A549 (cell line): ENCODE measurements around the gene PLD6. TPM values are rescaled to one million over a fixed set of nuclear protein-coding genes. Genes with fewer than 3 reads are reported as not detected.

Source experiments
- ATAC-seq, 2 experiments: fragments of 200-7000 bp in 1 of 2; fragments of >200 bp in 1 of 2; cut with Nextera tagmentation in 1 of 2; cut with Tn5 transposase in 1 of 2; 3 replicates each; pipeline versions ENCODE4 v1.8.0 to v1.9.1; 2018 to 2020; ENCODE audit warnings: mild to moderate bottlenecking in 1 of 2, moderate library complexity in 1 of 2
- CTCF ChIA-PET: fragments of 300-600 bp; sonication (Branson Sonifier 250); formaldehyde crosslinking; extraction: SDS; loops from one replicate; lab custom pipeline; 2021; ENCODE audit warnings: antibody characterized with exemption, inconsistent platforms; lab: Yijun Ruan, JAX
- POLR2A ChIA-PET: fragments of 350-600 bp; formaldehyde crosslinking; extraction: SDS; loops from one replicate; lab custom pipeline; 2021; ENCODE audit warnings: antibody characterized with exemption, inconsistent platforms; lab: Yijun Ruan, JAX
- DNase-seq, 2 experiments: peaks; one replicate each; pipeline versions ENCODE4 v3.0.0 to v3.0.0-alpha.2; 2011 to 2016; ENCODE audit warnings: low read depth in 1 of 2, low spot score in 1 of 2
- FAIRE-seq: peaks from 2 replicates; lab custom pipeline; 2011; peaks lifted over from hg19 to GRCh38; lab: Jason Lieb, UNC
- H3K27ac ChIP-seq, 2 experiments: fragments of >200 bp; sonication (Bioruptor Twin); formaldehyde crosslinking; 3 replicates each; pipeline ENCODE4 v1.5.1; 2016 to 2017
- H3K4me1 ChIP-seq: fragments of >200 bp; sonication (Bioruptor Twin); formaldehyde crosslinking; 3 replicates; pipeline ENCODE4 v1.6.1; 2016
- H3K4me2 ChIP-seq: fragments of >200 bp; sonication (Bioruptor Twin); formaldehyde crosslinking; 3 replicates; pipeline ENCODE4 v1.6.1; 2016
- H3K4me3 ChIP-seq: fragments of >200 bp; sonication (Bioruptor Twin); formaldehyde crosslinking; 3 replicates; pipeline ENCODE4 v1.5.1; 2016
- H3K9me3 ChIP-seq: fragments of >200 bp; sonication (Bioruptor Twin); formaldehyde crosslinking; 3 replicates; pipeline ENCODE4 v1.6.1; 2016
- CEBPB ChIP-seq, 2 experiments: fragments of >200 bp in 1 of 2; sonication (Bioruptor Twin) in 1 of 2; formaldehyde crosslinking in 1 of 2; IDR thresholded peaks; 2 replicates each; pipeline ENCODE4 v1.6.1; 2012 to 2016
- FOXS1 ChIP-seq: fragments of 250-450 bp; sonication (Bioruptor Pico); IDR thresholded peaks from 2 replicates; pipeline ENCODE4 v1.5.0; 2020; ENCODE audit warnings: mild to moderate bottlenecking, moderate library complexity
- HDAC2 ChIP-seq: fragments of 200-600 bp; sonication (generic); IDR thresholded peaks from 2 replicates; pipeline ENCODE4 v1.6.1; 2016
- HEYL ChIP-seq: fragments of 250-450 bp; sonication (Bioruptor Pico); IDR thresholded peaks from 2 replicates; pipeline ENCODE4 v1.8.0; 2021; ENCODE audit warnings: mild to moderate bottlenecking, moderate library complexity
- HOXA7 ChIP-seq: fragments of 250-450 bp; sonication (Bioruptor Pico); IDR thresholded peaks from 2 replicates; pipeline ENCODE4 v1.5.0; 2020; ENCODE audit warnings: mild to moderate bottlenecking, moderate library complexity
- HOXB13 ChIP-seq: fragments of 250-450 bp; sonication (Bioruptor Pico); IDR thresholded peaks from 2 replicates; pipeline ENCODE4 v1.5.0; 2020; ENCODE audit warnings: low read depth, mild to moderate bottlenecking, moderate library complexity
- HOXB5 ChIP-seq: fragments of 250-450 bp; sonication (Bioruptor Pico); IDR thresholded peaks from 2 replicates; pipeline ENCODE4 v1.5.0; 2020; ENCODE audit warnings: mild to moderate bottlenecking, moderate library complexity
- JUN ChIP-seq, 2 experiments: fragments of >200 bp; sonication (Bioruptor Twin); formaldehyde crosslinking; IDR thresholded peaks; 2 replicates in 1 of 2; 3 replicates in 1 of 2; pipeline ENCODE4 v1.6.1; 2016 to 2017
- JUNB ChIP-seq: fragments of >200 bp; sonication (Bioruptor Twin); formaldehyde crosslinking; IDR thresholded peaks from 2 replicates; pipeline ENCODE4 v1.6.1; 2016
- KDM1A ChIP-seq: fragments of 200-600 bp; sonication (generic); IDR thresholded peaks from 2 replicates; pipeline ENCODE4 v1.6.1; 2016; ENCODE audit warnings: low read depth, mild to moderate bottlenecking
- KDM5A ChIP-seq: fragments of 200-600 bp; sonication (generic); IDR thresholded peaks from 2 replicates; pipeline ENCODE4 v1.6.1; 2016; ENCODE audit warnings: antibody characterized with exemption, mild to moderate bottlenecking
- MAFK ChIP-seq: fragments of 450-650 bp; IDR thresholded peaks from 2 replicates; pipeline ENCODE4 v1.6.1; 2014; ENCODE audit not compliant: partially characterized antibody
- NFE2L2 ChIP-seq: fragments of 150-350 bp; conservative IDR thresholded peaks from 2 replicates; pipeline ENCODE4 v1.6.1; 2014; ENCODE audit warnings: low read length
- NPAS2 ChIP-seq: fragments of 250-450 bp; sonication (Bioruptor Pico); IDR thresholded peaks from 2 replicates; pipeline ENCODE4 v1.8.0; 2022; ENCODE audit warnings: mild to moderate bottlenecking, moderate library complexity, borderline replicate concordance
- NR3C1 ChIP-seq: fragments of >200 bp; sonication (Bioruptor Twin); formaldehyde crosslinking; IDR thresholded peaks from 3 replicates; pipeline ENCODE4 v1.6.1; 2017
- POLR2AphosphoS2 ChIP-seq: conservative IDR thresholded peaks from 2 replicates; pipeline ENCODE4 v1.6.1; 2012; ENCODE audit warnings: low read length, improper control_type of control experiment, inconsistent platforms
- RCOR1 ChIP-seq: fragments of 150-350 bp; IDR thresholded peaks from 2 replicates; pipeline ENCODE4 v1.6.1; 2014; ENCODE audit warnings: antibody characterized with exemption, low read length, low read depth
- RFX5 ChIP-seq: fragments of 450-650 bp; IDR thresholded peaks from 2 replicates; pipeline ENCODE4 v1.7.1; 2014; ENCODE audit warnings: antibody characterized with exemption, mild to moderate bottlenecking, moderate library complexity
- SMC3 ChIP-seq: fragments of >200 bp; sonication (Bioruptor Twin); formaldehyde crosslinking; IDR thresholded peaks from 3 replicates; pipeline ENCODE4 v1.6.1; 2018; ENCODE audit warnings: inconsistent platforms
- SREBF2 ChIP-seq: fragments of 450-650 bp; IDR thresholded peaks from 2 replicates; pipeline ENCODE4 v1.6.1; 2014; ENCODE audit warnings: mild to moderate bottlenecking, moderate library complexity
- ZC3H11A ChIP-seq: fragments of 450-650 bp; IDR thresholded peaks from 2 replicates; pipeline ENCODE4 v1.6.1; 2014; ENCODE audit warnings: antibody characterized with exemption, mild to moderate bottlenecking
- WGBS: methylation state at CpG from one replicate; pipeline ENCODE4 v1.1.6; 2017; ENCODE audit errors: missing lambda C conversion rate; 5-methylcytosine and 5-hydroxymethylcytosine counted together
- polyA plus RNA-seq, 4 experiments: library from polyadenylated mRNA; depleted of rRNA in 3 of 4; stranded (reverse); fragments of >200 nt; fragmentation: RNase III in 1 of 4; extraction: RNeasy Plus Mini Kit Qiagen cat#74134 plus additional on column Dnase treatment in 1 of 4; gene quantifications; 2 replicates in 3 of 4; 3 replicates in 1 of 4; pipeline ENCODE4 v1.2.3, GENCODE V29; 2011 to 2017
- TF ChIP-seq, protein P1 (sequence below): IDR thresholded peaks from 2 replicates; pipeline ENCODE4 v1.6.1; 2012
- TF ChIP-seq, protein P2 (sequence below): fragments of 250-450 bp; sonication (Bioruptor Pico); IDR thresholded peaks from 2 replicates; pipeline ENCODE4 v1.5.0; 2020; ENCODE audit warnings: low read depth, mild to moderate bottlenecking, moderate library complexity
- TF ChIP-seq, protein P3 (sequence below): IDR thresholded peaks from 2 replicates; pipeline ENCODE4 v1.6.1; 2012
- TF ChIP-seq, protein P4 (sequence below): fragments of 450-650 bp; IDR thresholded peaks from 2 replicates; pipeline ENCODE4 v1.6.1; 2014; ENCODE audit warnings: antibody characterized with exemption
- TF ChIP-seq, protein P5 (sequence below): fragments of >200 bp; sonication (Bioruptor Twin); formaldehyde crosslinking; IDR thresholded peaks from 3 replicates; pipeline ENCODE4 v1.6.1; 2016
- TF ChIP-seq, protein P6 (sequence below): IDR thresholded peaks from 2 replicates; pipeline ENCODE4 v1.6.1; 2012; ENCODE audit warnings: low read depth, borderline replicate concordance

PLD6 gene
- polyA plus RNA-seq, 2 of the 4 experiments (the other 2 are of a cell fraction) = 5.6 to 5.7 TPM

DNA sequence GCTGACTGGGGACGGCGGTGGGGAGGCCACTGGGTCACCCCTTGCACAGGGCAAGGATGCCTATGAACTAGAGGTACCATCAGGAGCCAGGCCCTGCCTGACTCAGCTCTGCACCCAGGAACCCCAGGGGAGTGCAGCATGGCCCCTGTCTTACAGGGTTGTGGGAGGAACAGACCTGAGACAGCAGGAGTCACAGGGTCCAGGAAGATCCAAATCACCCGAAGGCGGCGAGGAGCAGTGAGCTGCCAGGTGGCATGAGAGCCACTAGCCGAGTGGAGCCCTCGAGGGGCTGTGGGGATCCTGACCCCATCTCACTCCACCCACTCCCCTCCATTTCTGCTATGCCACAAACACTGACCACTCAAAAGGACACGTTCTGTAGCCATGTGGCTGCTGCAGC lies 30.8 kb downstream of the PLD6 start:
- Histone ChIP-seq H3K4me3 (no peak overlapping the region), H3K4me2 (no peak overlapping the region), H3K9me3 (no peaks in the 10 kb centered on the region), H3K27ac (no peak overlapping the region), H3K4me1 (no peaks in the 10 kb centered on the region)
- 94% methylated on average over 8 of the region's 8 CpGs for WGBS
- DNase-seq (no peak), ATAC-seq (no peak), FAIRE-seq (no peak)
- TF ChIP-seq NR3C1 (no peak), HDAC2 (no peak), RFX5 (no peak), SMC3 (no peak), HOXB13 (CRISPR knock-in tag) (no peak), NPAS2 (CRISPR knock-in tag) (no peak)
- TF ChIP-seq, protein P1, sequence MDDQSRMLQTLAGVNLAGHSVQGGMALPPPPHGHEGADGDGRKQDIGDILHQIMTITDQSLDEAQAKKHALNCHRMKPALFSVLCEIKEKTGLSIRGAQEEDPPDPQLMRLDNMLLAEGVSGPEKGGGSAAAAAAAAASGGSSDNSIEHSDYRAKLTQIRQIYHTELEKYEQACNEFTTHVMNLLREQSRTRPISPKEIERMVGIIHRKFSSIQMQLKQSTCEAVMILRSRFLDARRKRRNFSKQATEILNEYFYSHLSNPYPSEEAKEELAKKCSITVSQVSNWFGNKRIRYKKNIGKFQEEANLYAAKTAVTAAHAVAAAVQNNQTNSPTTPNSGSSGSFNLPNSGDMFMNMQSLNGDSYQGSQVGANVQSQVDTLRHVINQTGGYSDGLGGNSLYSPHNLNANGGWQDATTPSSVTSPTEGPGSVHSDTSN = no peak
- TF ChIP-seq, protein P2, sequence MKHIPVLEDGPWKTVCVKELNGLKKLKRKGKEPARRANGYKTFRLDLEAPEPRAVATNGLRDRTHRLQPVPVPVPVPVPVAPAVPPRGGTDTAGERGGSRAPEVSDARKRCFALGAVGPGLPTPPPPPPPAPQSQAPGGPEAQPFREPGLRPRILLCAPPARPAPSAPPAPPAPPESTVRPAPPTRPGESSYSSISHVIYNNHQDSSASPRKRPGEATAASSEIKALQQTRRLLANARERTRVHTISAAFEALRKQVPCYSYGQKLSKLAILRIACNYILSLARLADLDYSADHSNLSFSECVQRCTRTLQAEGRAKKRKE (CRISPR knock-in tag) = no peak
- CTCF ChIA-PET = interaction anchor here (0.9 to 4.9 kb wide), 4 partner anchors 8 to 440 kb away, joined by 3 to 23 read pairs (median 12); no protein-coding TSS in a partner anchor
- POLR2A ChIA-PET = no interaction called here

DNA sequence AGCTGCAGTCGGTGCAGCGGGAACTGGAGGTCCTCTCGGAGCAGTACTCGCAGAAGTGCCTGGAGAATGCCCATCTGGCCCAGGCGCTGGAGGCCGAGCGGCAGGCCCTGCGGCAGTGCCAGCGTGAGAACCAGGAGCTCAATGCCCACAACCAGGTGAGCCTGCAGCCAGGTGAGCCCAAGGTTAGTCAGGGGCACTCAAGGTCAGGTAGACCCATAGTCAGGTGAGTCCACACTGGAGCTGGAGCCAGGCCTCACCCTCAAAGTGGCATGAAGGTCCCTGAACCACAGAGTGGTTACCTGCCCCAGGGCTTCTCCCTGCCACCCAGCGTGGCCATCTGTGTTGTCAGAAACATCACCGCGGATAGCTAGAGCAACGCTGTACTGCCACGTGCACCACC lies 32.2 kb downstream of the PLD6 start:
- FAIRE-seq (no peak), DNase-seq (no peak), ATAC-seq (no peak)
- ChIA-PET CTCF (interaction anchor here (0.6 to 4.8 kb wide), 4 partner anchors 9 to 169 kb away, joined by 3 to 19 read pairs (median 4); no protein-coding TSS in a partner anchor), POLR2A (no interaction called here)
- no peak overlapping the region for H3K4me3 ChIP-seq
- H3K4me1 ChIP-seq = no peaks in the 10 kb centered on the region
- WGBS = 92% methylated on average over 14 of the region's 14 CpGs
- no peak overlapping the region for H3K27ac ChIP-seq
- no peak for TF ChIP-seq JUN (IDR thresholded peaks at IDR 0.05)
- no peak for TF ChIP-seq MAFK
- TF ChIP-seq, protein P3, sequence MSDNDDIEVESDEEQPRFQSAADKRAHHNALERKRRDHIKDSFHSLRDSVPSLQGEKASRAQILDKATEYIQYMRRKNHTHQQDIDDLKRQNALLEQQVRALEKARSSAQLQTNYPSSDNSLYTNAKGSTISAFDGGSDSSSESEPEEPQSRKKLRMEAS = no peak
- TF ChIP-seq, protein P4, sequence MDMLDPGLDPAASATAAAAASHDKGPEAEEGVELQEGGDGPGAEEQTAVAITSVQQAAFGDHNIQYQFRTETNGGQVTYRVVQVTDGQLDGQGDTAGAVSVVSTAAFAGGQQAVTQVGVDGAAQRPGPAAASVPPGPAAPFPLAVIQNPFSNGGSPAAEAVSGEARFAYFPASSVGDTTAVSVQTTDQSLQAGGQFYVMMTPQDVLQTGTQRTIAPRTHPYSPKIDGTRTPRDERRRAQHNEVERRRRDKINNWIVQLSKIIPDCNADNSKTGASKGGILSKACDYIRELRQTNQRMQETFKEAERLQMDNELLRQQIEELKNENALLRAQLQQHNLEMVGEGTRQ = no peak
- TF ChIP-seq JUNB = no peak
- TF ChIP-seq RCOR1 = no peak
- TF ChIP-seq, protein P5, sequence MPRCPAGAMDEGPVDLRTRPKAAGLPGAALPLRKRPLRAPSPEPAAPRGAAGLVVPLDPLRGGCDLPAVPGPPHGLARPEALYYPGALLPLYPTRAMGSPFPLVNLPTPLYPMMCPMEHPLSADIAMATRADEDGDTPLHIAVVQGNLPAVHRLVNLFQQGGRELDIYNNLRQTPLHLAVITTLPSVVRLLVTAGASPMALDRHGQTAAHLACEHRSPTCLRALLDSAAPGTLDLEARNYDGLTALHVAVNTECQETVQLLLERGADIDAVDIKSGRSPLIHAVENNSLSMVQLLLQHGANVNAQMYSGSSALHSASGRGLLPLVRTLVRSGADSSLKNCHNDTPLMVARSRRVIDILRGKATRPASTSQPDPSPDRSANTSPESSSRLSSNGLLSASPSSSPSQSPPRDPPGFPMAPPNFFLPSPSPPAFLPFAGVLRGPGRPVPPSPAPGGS = no peak
- TF ChIP-seq HEYL (CRISPR knock-in tag) = no peak
- no peak for TF ChIP-seq ZC3H11A
- TF ChIP-seq, protein P6, sequence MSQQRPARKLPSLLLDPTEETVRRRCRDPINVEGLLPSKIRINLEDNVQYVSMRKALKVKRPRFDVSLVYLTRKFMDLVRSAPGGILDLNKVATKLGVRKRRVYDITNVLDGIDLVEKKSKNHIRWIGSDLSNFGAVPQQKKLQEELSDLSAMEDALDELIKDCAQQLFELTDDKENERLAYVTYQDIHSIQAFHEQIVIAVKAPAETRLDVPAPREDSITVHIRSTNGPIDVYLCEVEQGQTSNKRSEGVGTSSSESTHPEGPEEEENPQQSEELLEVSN = no peak
- no peak for TF ChIP-seq HOXB5 (CRISPR knock-in tag)
- no peak for TF ChIP-seq FOXS1 (CRISPR knock-in tag)
- TF ChIP-seq, protein P2 (CRISPR knock-in tag) = no peak
- TF ChIP-seq SREBF2 = no peak
- no peak for TF ChIP-seq NFE2L2
- TF ChIP-seq CEBPB (IDR thresholded peaks at IDR 0.05) = no peak
- no peak for TF ChIP-seq HOXA7
- TF ChIP-seq KDM5A = no peak
- TF ChIP-seq KDM1A = no peak
- no peak for TF ChIP-seq POLR2AphosphoS2
- H3K9me3 ChIP-seq = no peaks in the 10 kb centered on the region
- no peak overlapping the region for H3K4me2 ChIP-seq
